ENCODE measurements around the gene KCNJ12.

DNA sequence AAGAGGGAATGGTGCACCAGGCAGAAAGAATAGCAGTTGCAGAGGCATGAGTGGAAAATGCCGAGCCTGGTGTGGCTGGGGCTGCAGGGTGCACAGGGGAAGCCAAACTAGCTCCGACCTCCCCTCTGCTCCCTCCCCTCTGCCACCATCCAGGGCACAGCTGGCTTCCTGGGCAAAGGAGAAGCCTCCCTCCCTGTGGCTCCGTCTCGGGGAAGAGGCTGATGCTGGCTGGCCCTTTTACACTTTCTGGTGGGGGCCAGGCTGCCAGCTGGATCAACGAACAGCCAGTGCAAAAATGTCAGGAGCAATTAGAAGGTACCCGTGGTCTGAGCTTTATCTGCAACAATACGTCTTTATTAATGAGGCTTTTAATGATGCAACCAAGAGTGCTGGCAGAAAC lies 37.1 kb upstream of the KCNJ12 start:
- TF ChIP-seq POLR2A (IDR thresholded peaks at IDR 0.05; ENCODE audit: low read depth, low read length) (no peak), POLR2AphosphoS5 (IDR thresholded peaks at IDR 0.05; ENCODE audit: low read depth, low read length) (no peak), SPI1 (IDR thresholded peaks at IDR 0.05; ENCODE audit: low read depth, low read length) (no peak), PAX5 (IDR thresholded peaks at IDR 0.05; ENCODE audit: insufficient read depth, low read length, severe bottlenecking) (no peak)
